ENCODE data around the gene EGFR. TPM values are rescaled to one million over a fixed set of nuclear protein-coding genes. Genes with fewer than 3 reads are reported as not detected.

The EGFR gene
- total RNA-seq, 2 donors from 2014 or later: 66.8 to 85.6 TPM

DNA sequence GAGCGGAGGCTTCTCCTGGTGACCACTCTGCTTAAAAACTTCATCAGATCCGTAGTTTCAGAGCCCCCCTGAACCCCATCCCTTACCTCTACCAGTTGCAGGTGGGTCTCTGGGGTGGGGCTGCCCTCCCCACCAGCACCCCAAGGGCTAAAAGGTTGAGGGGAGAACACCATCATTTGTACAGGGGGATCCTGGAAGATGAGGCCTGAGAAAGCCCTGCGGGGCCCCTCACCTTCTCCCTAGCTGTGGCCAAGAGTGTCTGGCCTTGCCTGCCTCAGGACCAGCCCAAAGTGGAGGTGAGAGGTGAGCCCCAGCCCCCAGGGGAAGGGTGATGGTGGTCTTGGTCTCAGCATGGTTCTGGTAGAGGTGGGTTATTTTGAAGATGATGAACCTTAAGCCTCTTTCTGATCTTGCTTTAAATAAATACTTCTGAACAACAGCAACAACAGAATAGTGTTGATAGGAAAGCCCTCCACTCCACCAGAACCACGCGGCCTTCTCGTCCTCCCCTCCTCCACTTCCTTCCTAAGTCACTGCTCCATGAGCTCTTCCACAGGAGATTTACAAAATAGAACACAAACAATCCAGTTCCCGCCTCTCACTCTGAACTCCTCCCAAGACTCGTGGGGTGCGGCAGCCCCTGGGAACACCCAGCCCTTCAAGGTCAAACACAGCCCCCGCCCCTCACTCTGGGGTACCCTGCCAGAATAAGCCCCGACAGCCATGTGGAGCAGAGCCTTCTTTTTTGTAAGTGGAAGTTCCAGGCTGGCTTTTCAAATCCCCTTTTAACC lies 169.1 kb downstream of the EGFR start:
- ATAC-seq: peak; percentile 76
- DNase-seq: peak in 1 of 2 donors; percentile 40

DNA sequence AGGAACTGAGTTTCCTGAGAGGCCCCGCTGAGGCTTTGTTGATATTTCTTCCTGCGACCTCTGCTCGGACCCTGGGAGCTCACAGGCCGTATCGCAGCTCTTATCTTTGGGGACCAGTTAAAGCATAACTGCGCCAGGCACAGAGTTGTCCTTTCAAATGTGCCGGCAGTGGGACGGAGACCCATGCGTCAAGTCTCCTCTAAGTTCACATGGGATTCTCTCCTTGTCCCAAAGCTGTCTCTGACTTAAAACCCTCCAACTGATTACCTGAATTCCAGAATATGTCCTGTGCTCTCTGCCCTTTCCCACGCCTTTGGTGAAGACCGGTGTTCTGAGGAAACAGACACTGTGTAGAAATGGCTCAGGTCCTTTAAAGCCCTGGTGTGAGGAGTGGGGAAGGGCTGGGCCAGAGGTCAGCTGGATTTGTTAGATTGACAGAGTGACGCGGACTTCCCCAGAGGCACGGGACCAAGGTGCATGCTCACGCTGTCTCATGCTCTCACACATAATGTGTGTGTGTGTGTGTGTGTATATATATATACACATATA lies 169.8 kb downstream of the EGFR start:
- ATAC-seq (peak; percentile 83), DNase-seq (peak in 1 of 2 donors; percentile 32)

More for the DNA sequence above, 169.1 kb downstream of the EGFR start:
- intact Hi-C loops (cut with DNase I, micrococcal nuclease): no loop called here

DNA sequence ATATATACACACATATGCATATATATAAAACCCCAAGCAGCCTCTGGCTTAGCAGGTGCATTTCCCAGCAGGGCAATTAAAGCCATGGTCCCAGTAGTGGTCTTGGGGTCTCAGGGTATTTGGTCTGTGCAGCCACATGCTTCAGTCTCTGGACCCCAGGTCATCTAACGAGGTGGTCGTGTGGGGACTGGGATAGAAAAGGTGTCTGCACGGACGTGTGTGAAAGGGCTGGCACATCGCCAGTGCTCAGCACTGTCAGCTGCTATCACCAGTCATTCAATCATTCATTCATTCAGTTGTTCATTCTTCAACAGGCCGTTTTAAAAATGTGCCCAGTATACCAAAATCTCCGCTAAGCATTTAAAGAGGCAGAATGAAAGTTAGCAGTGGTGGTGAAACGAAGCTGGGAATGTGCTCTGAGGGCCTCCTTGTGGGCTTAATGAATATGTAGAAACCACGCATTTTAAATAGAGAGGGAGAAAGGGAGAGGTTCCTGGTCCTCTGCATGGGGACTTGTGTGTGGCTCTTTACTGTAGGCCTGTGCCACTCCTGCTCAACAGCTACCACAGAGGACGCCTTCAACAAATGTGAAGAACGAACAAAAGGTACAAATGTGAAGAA lies 170.4 kb downstream of the EGFR start:
- no peak for DNase-seq
- intact Hi-C loops (cut with DNase I, micrococcal nuclease): no loop called here
- no peak for ATAC-seq

More for the DNA sequence above, 169.8 kb downstream of the EGFR start:
- intact Hi-C loops (cut with DNase I, micrococcal nuclease): no loop called here

DNA sequence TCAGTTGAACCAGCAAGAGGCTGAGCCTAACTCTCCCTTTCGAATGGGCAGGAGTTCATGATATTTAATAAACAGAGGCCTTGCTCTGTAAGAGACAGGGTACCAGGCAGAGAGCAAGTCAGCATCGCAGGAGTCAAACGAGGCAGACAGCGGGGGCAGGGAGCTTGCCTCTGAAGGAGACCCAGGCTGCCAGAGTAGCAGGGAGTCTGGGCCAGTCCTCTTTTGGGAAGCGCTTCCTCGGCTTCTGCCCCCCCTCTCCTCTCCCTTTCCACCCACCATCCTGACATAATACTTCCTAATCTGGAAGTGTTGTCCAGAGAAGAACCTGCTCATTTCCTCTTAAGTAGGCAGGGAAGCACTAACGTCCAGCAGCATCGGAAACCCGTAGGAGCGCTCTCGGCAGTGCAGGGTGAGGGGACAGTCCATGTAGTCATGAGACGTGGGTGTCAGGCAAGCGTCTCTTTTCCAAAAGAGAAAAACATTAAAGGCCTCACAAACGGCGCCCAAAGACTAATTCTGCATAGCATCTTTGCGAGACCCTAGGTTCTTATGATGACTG lies 171.1 kb downstream of the EGFR start:
- no peak for DNase-seq
- ATAC-seq: no peak
- intact Hi-C loops (cut with DNase I, micrococcal nuclease): no loop called here

DNA sequence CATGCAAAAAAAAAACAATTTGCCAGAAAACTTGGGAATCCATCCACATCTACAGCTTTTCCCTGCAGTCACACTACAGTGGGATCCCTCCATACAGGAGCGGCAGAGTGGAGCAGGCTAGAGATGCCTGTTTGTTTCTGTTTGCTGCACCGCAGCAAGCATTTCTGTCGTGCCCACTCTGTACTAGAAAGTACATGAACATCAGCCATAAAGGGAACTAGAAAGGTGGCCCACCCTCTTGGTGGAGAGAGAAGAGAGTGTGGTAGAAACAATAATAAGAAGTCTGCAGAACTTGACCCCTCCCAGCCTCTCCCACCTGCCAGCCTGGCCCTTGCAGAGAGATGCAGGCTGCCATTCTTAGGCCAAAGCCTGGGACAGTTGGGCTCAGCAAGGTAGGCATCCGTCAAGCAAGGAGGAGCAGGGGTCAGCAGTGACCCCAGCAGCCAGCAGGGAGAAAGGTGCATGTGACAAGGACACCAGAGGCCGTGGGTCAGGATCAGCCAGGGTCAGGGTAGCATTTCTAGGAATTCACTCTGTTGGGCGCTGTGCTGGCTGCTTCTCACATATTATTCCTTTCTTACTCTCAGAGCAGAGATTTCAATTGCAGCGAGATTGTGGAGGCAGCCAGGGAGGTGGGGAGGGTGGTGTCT lies 171.8 kb downstream of the EGFR start:
- no peak for DNase-seq
- ATAC-seq: no peak
- intact Hi-C loops (cut with DNase I, micrococcal nuclease): no loop called here

DNA sequence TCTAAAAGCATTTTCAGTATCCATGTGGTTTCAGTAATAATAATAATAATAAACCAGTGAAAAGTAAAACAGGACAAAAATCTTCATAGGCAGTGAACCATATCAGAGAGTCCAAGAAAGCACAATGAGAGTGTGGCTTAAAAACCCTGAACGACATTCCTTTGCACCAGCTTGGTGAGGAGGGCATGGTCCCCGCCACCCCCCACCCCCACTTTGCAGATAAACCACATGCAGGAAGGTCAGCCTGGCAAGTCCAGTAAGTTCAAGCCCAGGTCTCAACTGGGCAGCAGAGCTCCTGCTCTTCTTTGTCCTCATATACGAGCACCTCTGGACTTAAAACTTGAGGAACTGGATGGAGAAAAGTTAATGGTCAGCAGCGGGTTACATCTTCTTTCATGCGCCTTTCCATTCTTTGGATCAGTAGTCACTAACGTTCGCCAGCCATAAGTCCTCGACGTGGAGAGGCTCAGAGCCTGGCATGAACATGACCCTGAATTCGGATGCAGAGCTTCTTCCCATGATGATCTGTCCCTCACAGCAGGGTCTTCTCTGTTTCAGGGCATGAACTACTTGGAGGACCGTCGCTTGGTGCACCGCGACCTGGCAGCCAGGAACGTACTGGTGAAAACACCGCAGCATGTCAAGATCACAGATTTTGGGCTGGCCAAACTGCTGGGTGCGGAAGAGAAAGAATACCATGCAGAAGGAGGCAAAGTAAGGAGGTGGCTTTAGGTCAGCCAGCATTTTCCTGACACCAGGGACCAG lies 172.5 kb downstream of the EGFR start:
- DNase-seq (no peak), ATAC-seq (no peak)
- intact Hi-C loops (cut with DNase I, micrococcal nuclease): no loop called here

DNA sequence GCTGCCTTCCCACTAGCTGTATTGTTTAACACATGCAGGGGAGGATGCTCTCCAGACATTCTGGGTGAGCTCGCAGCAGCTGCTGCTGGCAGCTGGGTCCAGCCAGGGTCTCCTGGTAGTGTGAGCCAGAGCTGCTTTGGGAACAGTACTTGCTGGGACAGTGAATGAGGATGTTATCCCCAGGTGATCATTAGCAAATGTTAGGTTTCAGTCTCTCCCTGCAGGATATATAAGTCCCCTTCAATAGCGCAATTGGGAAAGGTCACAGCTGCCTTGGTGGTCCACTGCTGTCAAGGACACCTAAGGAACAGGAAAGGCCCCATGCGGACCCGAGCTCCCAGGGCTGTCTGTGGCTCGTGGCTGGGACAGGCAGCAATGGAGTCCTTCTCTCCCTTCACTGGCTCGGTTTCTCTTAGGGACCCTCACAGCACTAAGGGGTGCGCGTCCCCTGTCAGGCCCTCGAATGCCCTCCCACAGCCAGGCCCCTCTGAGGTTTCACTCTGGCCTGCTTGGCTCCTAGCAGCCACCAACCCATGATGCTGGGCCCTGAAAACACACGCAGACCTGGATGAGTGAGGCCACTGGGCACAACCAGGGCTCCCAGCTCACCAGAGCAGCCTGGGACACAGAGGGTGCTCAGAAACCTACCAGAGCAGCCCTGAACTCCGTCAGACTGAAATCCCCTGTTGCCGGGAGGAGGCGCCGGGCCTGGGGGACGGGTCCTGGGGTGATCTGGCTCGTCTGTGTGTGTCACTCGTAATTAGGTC lies 173.3 kb downstream of the EGFR start:
- ATAC-seq: no peak
- no peak for DNase-seq
- intact Hi-C loops (cut with DNase I, micrococcal nuclease): no loop called here

DNA sequence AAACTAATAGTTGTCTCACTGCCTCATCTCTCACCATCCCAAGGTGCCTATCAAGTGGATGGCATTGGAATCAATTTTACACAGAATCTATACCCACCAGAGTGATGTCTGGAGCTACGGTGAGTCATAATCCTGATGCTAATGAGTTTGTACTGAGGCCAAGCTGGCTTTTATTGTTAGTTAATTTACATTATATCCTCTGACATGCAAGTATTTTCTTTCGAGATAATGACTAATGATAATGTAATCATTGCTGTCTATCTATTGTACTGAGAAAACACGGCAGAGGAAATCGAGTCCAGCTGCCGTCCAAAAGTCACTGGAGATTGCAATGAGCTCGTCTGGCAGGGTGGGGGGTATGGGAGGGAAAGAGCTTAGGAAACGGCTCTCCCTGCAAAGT lies 173.9 kb downstream of the EGFR start:
- no peak for DNase-seq
- ATAC-seq: no peak
- intact Hi-C loops (cut with DNase I, micrococcal nuclease): no loop called here

DNA sequence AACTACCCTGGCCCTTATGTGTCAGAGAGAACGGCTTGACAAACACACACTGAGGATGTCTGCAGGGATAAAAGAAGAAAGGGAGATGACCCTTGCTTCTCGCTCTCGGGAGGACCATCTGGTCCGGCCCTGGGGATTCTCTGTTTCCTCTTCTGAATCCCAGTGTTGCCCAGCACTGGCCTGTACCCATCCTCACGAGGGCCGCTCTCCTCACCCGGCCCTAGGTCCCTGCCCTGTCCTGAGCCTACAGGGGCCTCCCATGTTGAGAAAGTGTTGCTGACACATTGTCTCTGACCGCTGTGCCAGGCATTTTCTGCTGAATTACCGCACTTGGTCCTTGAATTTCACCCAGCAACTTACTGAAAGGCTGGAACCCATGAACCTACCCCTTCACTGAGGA lies 174.4 kb downstream of the EGFR start:
- no peak for ATAC-seq
- no peak for DNase-seq
- intact Hi-C loops (cut with DNase I, micrococcal nuclease): no loop called here

DNA sequence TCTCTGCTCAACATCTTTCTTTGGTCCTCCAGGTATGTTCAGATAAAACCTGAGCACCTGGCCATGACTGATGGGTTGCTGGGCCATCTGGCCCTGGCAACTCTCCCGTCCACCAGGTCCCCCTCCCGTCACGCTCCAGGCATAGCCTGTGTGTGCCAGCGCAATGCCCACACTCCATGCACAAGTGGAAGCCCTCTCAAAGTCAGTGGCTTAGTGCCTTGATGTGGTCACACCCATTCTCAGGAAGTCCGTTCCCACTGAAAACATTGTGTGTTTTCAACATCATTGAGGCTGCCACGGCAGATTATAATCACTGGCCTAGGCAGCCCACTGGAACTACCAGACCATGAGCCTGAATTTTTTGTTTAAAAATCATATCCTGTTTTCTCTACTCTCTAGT lies 175.7 kb downstream of the EGFR start:
- ATAC-seq (no peak), DNase-seq (no peak)
- intact Hi-C loops (cut with DNase I, micrococcal nuclease): no loop called here

DNA sequence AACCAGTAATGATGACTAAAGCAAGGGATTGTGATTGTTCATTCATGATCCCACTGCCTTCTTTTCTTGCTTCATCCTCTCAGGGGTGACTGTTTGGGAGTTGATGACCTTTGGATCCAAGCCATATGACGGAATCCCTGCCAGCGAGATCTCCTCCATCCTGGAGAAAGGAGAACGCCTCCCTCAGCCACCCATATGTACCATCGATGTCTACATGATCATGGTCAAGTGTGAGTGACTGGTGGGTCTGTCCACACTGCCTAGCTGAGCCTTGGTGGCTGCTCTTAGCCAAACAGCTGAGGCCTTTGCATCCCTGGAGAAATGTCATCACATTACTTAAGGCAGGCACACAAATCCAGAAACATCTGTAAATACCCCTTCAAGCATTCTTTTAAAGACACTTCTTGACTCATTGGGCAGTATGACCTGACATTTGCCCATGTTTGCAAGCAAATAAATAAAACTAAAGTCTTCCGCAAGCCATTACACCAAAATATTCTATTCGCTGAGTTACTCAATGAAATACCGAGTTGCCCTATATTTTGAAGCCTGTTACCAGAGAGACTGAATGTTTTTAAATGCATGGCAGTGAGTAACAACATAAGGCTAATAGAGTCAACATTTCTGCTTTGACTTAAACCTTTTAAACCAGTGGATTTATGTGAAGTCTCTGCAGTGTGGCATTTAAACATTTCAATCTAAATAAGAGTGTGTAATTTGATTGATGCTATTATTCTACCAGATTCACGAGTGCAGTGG lies 180.0 kb downstream of the EGFR start:
- DNase-seq (no peak), ATAC-seq (no peak)
- intact Hi-C loops (cut with DNase I, micrococcal nuclease): no loop called here

DNA sequence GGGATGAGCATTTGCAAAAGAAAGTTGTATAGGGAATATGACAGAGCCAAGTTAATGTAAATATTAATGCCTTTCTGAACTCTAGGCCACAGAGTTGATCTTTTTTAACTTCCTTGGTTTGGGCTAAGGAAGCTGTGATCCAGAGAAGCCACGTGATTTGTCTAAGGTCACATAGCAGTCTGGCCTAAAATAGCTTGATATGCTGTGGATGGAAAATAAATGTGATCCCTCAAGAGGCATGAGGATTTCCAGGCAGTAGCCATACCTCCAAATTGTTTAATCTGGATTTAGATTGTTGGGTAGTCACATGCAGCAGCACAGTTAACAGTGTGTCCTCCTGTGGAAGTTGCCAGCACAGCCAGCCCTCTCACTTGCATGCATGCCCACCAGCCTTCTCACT lies 180.6 kb downstream of the EGFR start:
- DNase-seq: no peak
- intact Hi-C loops (cut with DNase I, micrococcal nuclease): no loop called here
- ATAC-seq: no peak

DNA sequence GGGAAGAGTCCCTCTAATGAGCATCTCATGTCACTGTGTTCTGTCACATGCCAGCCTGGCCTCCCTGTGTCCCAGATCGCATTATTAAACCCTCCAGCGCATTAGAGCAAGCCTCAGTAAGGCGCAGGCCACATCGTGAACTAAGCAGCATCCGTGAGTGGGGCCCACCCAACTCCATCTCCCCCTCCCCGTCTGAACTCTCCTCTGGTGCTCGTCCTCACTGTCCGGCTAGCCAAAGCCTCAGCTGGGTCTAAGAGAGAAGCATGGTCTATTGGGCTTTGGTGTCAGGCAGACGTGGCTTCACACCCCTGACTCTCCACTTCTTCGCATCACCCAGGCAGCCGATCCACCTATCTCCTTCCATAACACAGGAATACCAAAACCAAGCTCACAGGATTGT lies 181.6 kb downstream of the EGFR start:
- intact Hi-C loops (cut with DNase I, micrococcal nuclease): no loop called here
- ATAC-seq: no peak
- no peak for DNase-seq

DNA sequence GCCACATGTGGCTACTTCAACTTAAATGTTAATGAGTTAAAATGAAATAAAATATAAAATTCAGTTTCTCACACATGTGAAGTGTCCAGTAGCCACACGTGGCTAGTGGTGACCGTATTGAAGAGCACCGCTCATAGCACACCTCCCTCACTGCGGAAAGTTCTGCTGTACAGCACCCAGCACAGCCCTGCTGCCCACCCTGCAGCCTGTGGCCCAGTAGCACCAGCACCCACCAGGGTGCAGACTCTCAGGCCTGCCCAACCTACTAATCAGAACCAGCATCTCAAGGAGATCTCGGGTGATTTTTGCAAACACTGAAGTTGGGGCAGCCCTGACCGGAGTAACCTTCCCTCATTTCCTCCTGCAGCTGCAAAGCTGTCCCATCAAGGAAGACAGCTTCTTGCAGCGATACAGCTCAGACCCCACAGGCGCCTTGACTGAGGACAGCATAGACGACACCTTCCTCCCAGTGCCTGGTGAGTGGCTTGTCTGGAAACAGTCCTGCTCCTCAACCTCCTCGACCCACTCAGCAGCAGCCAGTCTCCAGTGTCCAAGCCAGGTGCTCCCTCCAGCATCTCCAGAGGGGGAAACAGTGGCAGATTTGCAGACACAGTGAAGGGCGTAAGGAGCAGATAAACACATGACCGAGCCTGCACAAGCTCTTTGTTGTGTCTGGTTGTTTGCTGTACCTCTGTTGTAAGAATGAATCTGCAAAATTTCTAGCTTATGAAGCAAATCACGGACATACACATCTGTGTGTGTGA lies 183.5 kb downstream of the EGFR start:
- no peak for ATAC-seq
- intact Hi-C loops (cut with DNase I, micrococcal nuclease): no loop called here
- DNase-seq: no peak

DNA sequence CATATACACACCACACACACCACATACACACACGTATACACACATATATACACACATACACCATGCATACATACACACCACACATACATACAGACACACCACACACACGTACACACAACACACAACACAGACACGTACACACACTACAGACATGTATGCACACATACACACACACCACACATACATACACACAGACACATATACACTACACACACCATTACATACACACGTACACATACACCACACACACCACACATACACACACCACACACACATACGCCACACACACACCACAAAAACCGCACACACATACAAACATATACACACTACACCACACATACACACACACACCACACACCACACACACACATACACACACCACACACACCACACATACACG lies 184.5 kb downstream of the EGFR start:
- ATAC-seq (no peak), DNase-seq (no peak)
- intact Hi-C loops (cut with DNase I, micrococcal nuclease): no loop called here

DNA sequence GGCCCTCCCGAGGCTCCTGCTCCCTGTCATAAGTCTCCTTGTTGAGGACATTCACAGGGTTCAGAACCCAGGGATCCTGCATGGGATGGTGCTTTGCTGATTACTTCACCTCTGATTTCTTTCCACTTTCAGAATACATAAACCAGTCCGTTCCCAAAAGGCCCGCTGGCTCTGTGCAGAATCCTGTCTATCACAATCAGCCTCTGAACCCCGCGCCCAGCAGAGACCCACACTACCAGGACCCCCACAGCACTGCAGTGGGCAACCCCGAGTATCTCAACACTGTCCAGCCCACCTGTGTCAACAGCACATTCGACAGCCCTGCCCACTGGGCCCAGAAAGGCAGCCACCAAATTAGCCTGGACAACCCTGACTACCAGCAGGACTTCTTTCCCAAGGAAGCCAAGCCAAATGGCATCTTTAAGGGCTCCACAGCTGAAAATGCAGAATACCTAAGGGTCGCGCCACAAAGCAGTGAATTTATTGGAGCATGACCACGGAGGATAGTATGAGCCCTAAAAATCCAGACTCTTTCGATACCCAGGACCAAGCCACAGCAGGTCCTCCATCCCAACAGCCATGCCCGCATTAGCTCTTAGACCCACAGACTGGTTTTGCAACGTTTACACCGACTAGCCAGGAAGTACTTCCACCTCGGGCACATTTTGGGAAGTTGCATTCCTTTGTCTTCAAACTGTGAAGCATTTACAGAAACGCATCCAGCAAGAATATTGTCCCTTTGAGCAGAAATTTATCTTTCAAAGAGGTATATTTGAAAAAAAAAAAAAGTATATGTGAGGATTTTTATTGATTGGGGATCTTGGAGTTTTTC lies 186.5 kb downstream of the EGFR start:
- ATAC-seq (no peak), DNase-seq (no peak)
- intact Hi-C loops (cut with DNase I, micrococcal nuclease): no loop called here
